Ectodermal cell (in vitro differentiated cells): ENCODE measurements around the gene BHLHE41.

Source experiments
- H3K27ac ChIP-seq: 2 replicates; pipeline ENCODE4 v1.7.0; 2013; ENCODE audit warnings: mild to moderate bottlenecking, low read depth, low read length; ENCODE audit not compliant: insufficient read depth, poor library complexity, severe bottlenecking
- H3K27me3 ChIP-seq: 2 replicates; pipeline ENCODE4 v1.7.0; 2013; ENCODE audit warnings: mild to moderate bottlenecking, low read length; ENCODE audit not compliant: insufficient read depth, control insufficient read depth, poor library complexity, severe bottlenecking
- H3K36me3 ChIP-seq: one replicate; pipeline ENCODE4 v1.7.0; 2013; ENCODE audit warnings: low read length; ENCODE audit not compliant: control insufficient read depth, insufficient read depth
- H3K4me1 ChIP-seq: one replicate; pipeline ENCODE4 v1.7.0; 2013; ENCODE audit warnings: low read length; ENCODE audit not compliant: control insufficient read depth, insufficient read depth
- H3K4me3 ChIP-seq: 2 replicates; pipeline ENCODE4 v1.7.0; 2013; ENCODE audit warnings: low read depth, low read length, control low read depth; ENCODE audit not compliant: insufficient read depth
- H3K9me3 ChIP-seq: 2 replicates; pipeline ENCODE4 v1.7.0; 2013; ENCODE audit warnings: mild to moderate bottlenecking, low read length, moderate library complexity; ENCODE audit not compliant: control insufficient read depth
- WGBS, 2 experiments: methylation state at CpG; one replicate each; pipeline ENCODE4 v1.1.7; 2013; ENCODE audit warnings: missing lambda C conversion rate in 2 of 2; 5-methylcytosine and 5-hydroxymethylcytosine counted together

Gene BHLHE41

GRCh38 chr12:26156201-26156871 is 31.5 kb upstream of the BHLHE41 start:
- WGBS, 2 experiments: 90% methylated on average over 17 of the region's 17 CpGs
- H3K27ac ChIP-seq: no peak overlapping the region

GRCh38 chr12:26153421-26154154 is 28.8 kb upstream of the BHLHE41 start:
- Histone ChIP-seq H3K27me3 (no peaks in the 10 kb centered on the region), H3K36me3 (no peaks in the 10 kb centered on the region), H3K27ac (no peak overlapping the region), H3K4me3 (no peak overlapping the region), H3K9me3 (no peaks in the 10 kb centered on the region), H3K4me1 (no peaks in the 10 kb centered on the region)
- WGBS, 2 experiments: 89 to 92% methylated on average over 5 of the region's 5 CpGs

More at GRCh38 chr12:26156201-26156871, 31.5 kb upstream of the BHLHE41 start:
- Histone ChIP-seq H3K27me3 (no peaks in the 10 kb centered on the region), H3K4me3 (no peak overlapping the region), H3K36me3 (no peaks in the 10 kb centered on the region), H3K4me1 (no peaks in the 10 kb centered on the region), H3K9me3 (no peaks in the 10 kb centered on the region)

GRCh38 chr12:26152507-26153102 is 27.8 kb upstream of the BHLHE41 start:
- no peaks in the 10 kb centered on the region for H3K27me3 ChIP-seq
- H3K27ac ChIP-seq: no peak overlapping the region
- no peaks in the 10 kb centered on the region for H3K9me3 ChIP-seq
- no peaks in the 10 kb centered on the region for H3K36me3 ChIP-seq
- no peaks in the 10 kb centered on the region for H3K4me1 ChIP-seq
- 91 to 92% methylated on average over 2 of the region's 2 CpGs for WGBS, 2 experiments
- no peak overlapping the region for H3K4me3 ChIP-seq

GRCh38 chr12:26150736-26151450 is 26.1 kb upstream of the BHLHE41 start:
- Histone ChIP-seq H3K27ac (no peak overlapping the region), H3K4me3 (no peak overlapping the region), H3K36me3 (no peaks in the 10 kb centered on the region), H3K9me3 (no peaks in the 10 kb centered on the region), H3K4me1 (no peaks in the 10 kb centered on the region), H3K27me3 (no peaks in the 10 kb centered on the region)
- 91 to 92% methylated on average over 1 to 2 of the region's 2 CpGs for WGBS, 2 experiments

- WGBS, 2 experiments: 73 to 75% methylated on average over 5 of the region's 5 CpGs
- no peaks in the 10 kb centered on the region for H3K36me3 ChIP-seq
- no peaks in the 10 kb centered on the region for H3K9me3 ChIP-seq
- no peak overlapping the region for H3K27ac ChIP-seq
- no peaks in the 10 kb centered on the region for H3K27me3 ChIP-seq
- H3K4me1 ChIP-seq: no peaks in the 10 kb centered on the region
- H3K4me3 ChIP-seq: no peak overlapping the region
Measured at GRCh38 chr12:26149968-26150500, 25.2 kb upstream of the BHLHE41 start.

GRCh38 chr12:26148291-26148690 is 23.5 kb upstream of the BHLHE41 start:
- Histone ChIP-seq H3K4me3 (no peak overlapping the region), H3K27me3 (no peaks in the 10 kb centered on the region), H3K36me3 (no peaks in the 10 kb centered on the region), H3K9me3 (no peaks in the 10 kb centered on the region), H3K4me1 (no peaks in the 10 kb centered on the region), H3K27ac (no peak overlapping the region)
- 89 to 96% methylated on average over 6 to 7 of the region's 7 CpGs for WGBS, 2 experiments

- Histone ChIP-seq H3K4me3 (no peak overlapping the region), H3K27ac (no peak overlapping the region), H3K9me3 (no peaks in the 10 kb centered on the region), H3K36me3 (no peaks in the 10 kb centered on the region), H3K27me3 (no peaks in the 10 kb centered on the region), H3K4me1 (no peaks in the 10 kb centered on the region)
- WGBS, 2 experiments: 96 to 100% methylated on average over 1 of the region's 2 CpGs
Measured at GRCh38 chr12:26143291-26143690, 18.5 kb upstream of the BHLHE41 start.

- Histone ChIP-seq H3K9me3 (no peaks in the 10 kb centered on the region), H3K4me1 (no peaks in the 10 kb centered on the region), H3K36me3 (no peaks in the 10 kb centered on the region), H3K27ac (no peak overlapping the region), H3K27me3 (no peaks in the 10 kb centered on the region), H3K4me3 (no peak overlapping the region)
Measured at GRCh38 chr12:26138860-26139259, 14.0 kb upstream of the BHLHE41 start.

- Histone ChIP-seq H3K9me3 (no peaks in the 10 kb centered on the region), H3K4me3 (no peak overlapping the region), H3K4me1 (no peaks in the 10 kb centered on the region), H3K36me3 (no peaks in the 10 kb centered on the region), H3K27me3 (peaks cover 5% of the 10 kb centered on the region), H3K27ac (no peak overlapping the region)
- 71 to 75% methylated on average over 3 of the region's 3 CpGs for WGBS, 2 experiments
Measured at GRCh38 chr12:26136688-26137087, 11.9 kb upstream of the BHLHE41 start.

- H3K9me3 ChIP-seq: no peaks in the 10 kb centered on the region
- H3K4me3 ChIP-seq: no peak overlapping the region
- H3K36me3 ChIP-seq: no peaks in the 10 kb centered on the region
- H3K27ac ChIP-seq: no peak overlapping the region
- 83 to 87% methylated on average over 3 of the region's 3 CpGs for WGBS, 2 experiments
- H3K27me3 ChIP-seq: peaks cover 10% of the 10 kb centered on the region
- H3K4me1 ChIP-seq: no peaks in the 10 kb centered on the region
Measured at GRCh38 chr12:26135571-26135970, 10.7 kb upstream of the BHLHE41 start.
